Adrenal gland (tissue), 12 donors: ENCODE data around the gene GNAL. TPM values are rescaled to one million over a fixed set of nuclear protein-coding genes. Genes with fewer than 3 reads are reported as not detected.

Experiments
- DNase-seq, 7 donors: peaks; one replicate each; pipeline ENCODE4 v3.0.0-alpha.2; 2019 to 2020
- H3K27ac ChIP-seq, 5 donors: fragments of 200-600 bp; sonication (generic) in 4 of 5; 1 replicate in 3 of 5; 2 replicates in 2 of 5; pipeline versions ENCODE4 v1.5.1 to v1.8.0; 2016 to 2020; ENCODE audit warnings: mild to moderate bottlenecking in 1 of 5
- H3K27me3 ChIP-seq: fragments of 200-600 bp; 2 replicates; pipeline ENCODE4 v1.8.0; 2021
- H3K36me3 ChIP-seq, 2 donors: fragments of 200-600 bp; replicated peaks in 1 of 2; 1 replicate in 1 of 2; 2 replicates in 1 of 2; pipeline versions ENCODE4 v1.5.1 to v1.8.0; 2018 to 2022
- H3K4me1 ChIP-seq, 2 donors: fragments of 200-600 bp; replicated peaks in 1 of 2; 1 replicate in 1 of 2; 2 replicates in 1 of 2; pipeline versions ENCODE4 v1.5.1 to v1.8.0; 2018 to 2021
- H3K4me3 ChIP-seq, 4 donors: fragments of 200-600 bp; sonication (generic) in 3 of 4; one replicate each; pipeline ENCODE4 v1.5.1; 2016 to 2018
- H3K9me3 ChIP-seq, 3 donors: fragments of 200-600 bp; sonication (generic) in 1 of 3; replicated peaks in 1 of 3; 1 replicate in 2 of 3; 2 replicates in 1 of 3; pipeline versions ENCODE4 v1.5.1 to v1.8.0; 2016 to 2021
- CTCF ChIP-seq, 6 experiments: fragments of 450-650 bp in 4 of 6; fragments of 200-600 bp in 2 of 6; sonication (generic) in 1 of 6; IDR thresholded peaks; 1 replicate in 5 of 6; 2 replicates in 1 of 6; pipeline versions ENCODE4 v1.5.1 to v1.8.0; 2016 to 2021; ENCODE audit warnings: antibody characterized with exemption in 6 of 6, mild to moderate bottlenecking in 2 of 6, moderate library complexity in 1 of 6
- POLR2A ChIP-seq, 2 donors: fragments of 450-650 bp; IDR thresholded peaks; one replicate each; pipeline ENCODE4 v1.6.1; 2017; ENCODE audit warnings: antibody characterized with exemption in 2 of 2, mild to moderate bottlenecking in 2 of 2, moderate library complexity in 1 of 2
- WGBS, 4 donors: extraction: QIAGEN DNeasy Blood & Tissue Kit in 2 of 4; methylation state at CpG; one replicate each; pipeline versions ENCODE4 v1.1.5 to v1.1.7; 2013 to 2017; 5-methylcytosine and 5-hydroxymethylcytosine counted together
- intact Hi-C, 2 donors: fragments of 100-400 bp; cut with DNase I; formaldehyde crosslinking; loops; one replicate each; pipeline versions ENCODE4 v1.14.1 to v1.15.0; 2022 to 2023
- polyA plus RNA-seq, 3 donors: library from polyadenylated mRNA; stranded (reverse); fragments of 200-250 nt in 2 of 3; fragments of 350-450 nt in 1 of 3; fragmentation: Illumina TruSeq in 1 of 3; extraction: RNeasy Lipid Tissue Mini Kit (QIAGEN cat#74804) in 1 of 3; gene quantifications; one replicate each; pipeline ENCODE4 v1.2.3, GENCODE V29; 2013 to 2014
- total RNA-seq, 9 donors: library from RNA; depleted of rRNA in 4 of 9; stranded (reverse); fragments of >200 nt in 4 of 9; fragments of 120-200 nt in 1 of 9; fragmentation: NEBNext Ultra II Directional in 1 of 9; extraction: Animal tissue kit (Norgen Biotek cat#: 25700) in 1 of 9; gene quantifications; one replicate each; pipeline versions ENCODE4 v1.1.0 to v1.2.4, GENCODE V29; 2013 to 2023
- donor health status: healthy with polysubstance abuse.
- donor health status: Bipolar disorder and iron deficiency.
- donor health status: DM: yes; HTN: yes; CAD: no.
- donor health status: DM: no; HTN: no; CAD: no.
- donor health status: DM: no; HTN: no; CAD: no.
- donor health status: DM: yes; HTN: yes; CAD: no.

The GNAL gene
- total and polyA plus RNA-seq, 12 donors: 0.48 to 7.0 (median 2.3) TPM

- intact Hi-C loops: loop anchor here in 1 of 2 donors (10.0 kb wide), 1 partner anchor 232 kb away; no protein-coding TSS in a partner anchor
- H3K36me3 ChIP-seq: peaks cover 0 to 62% of the 10 kb centered on the region in 2 donors
- no peak for TF ChIP-seq CTCF (IDR thresholded peaks at IDR 0.05)
- no peak for TF ChIP-seq POLR2A (IDR thresholded peaks at IDR 0.05)
- no peak for DNase-seq
- H3K9me3 ChIP-seq: no peaks in the 10 kb centered on the region
- H3K4me1 ChIP-seq: no peaks in the 10 kb centered on the region
- no peak overlapping the region for H3K4me3 ChIP-seq
- WGBS, 4 donors: 87 to 95% (median 90%) methylated on average over 19 of the region's 19 CpGs
- no peaks in the 10 kb centered on the region for H3K27me3 ChIP-seq
- H3K27ac ChIP-seq: no peak overlapping the region
These were observed 197.6 kb downstream of the GNAL start for GRCh38 chr18:11886577-11887110.

- Histone ChIP-seq H3K4me1 (no peaks in the 10 kb centered on the region), H3K4me3 (no peak overlapping the region), H3K27me3 (no peaks in the 10 kb centered on the region), H3K36me3 (peaks cover 0 to 63% of the 10 kb centered on the region in 2 donors), H3K27ac (no peak overlapping the region), H3K9me3 (no peaks in the 10 kb centered on the region)
- TF ChIP-seq POLR2A (IDR thresholded peaks at IDR 0.05) (no peak), CTCF (IDR thresholded peaks at IDR 0.05) (no peak)
- intact Hi-C loops: loop anchor here in 1 of 2 donors (10.0 kb wide), 1 partner anchor 233 kb away; no protein-coding TSS in a partner anchor
- DNase-seq: no peak
- 71 to 85% (median 81%) methylated on average over 8 of the region's 8 CpGs for WGBS, 4 donors
These were observed 198.5 kb downstream of the GNAL start for GRCh38 chr18:11887328-11888128.

GRCh38 chr18:11888726-11889125 lies 199.7 kb downstream of the GNAL start:
- 86 to 97% (median 91%) methylated on average over 2 of the region's 2 CpGs for WGBS, 4 donors
- Histone ChIP-seq H3K4me1 (no peaks in the 10 kb centered on the region), H3K9me3 (no peaks in the 10 kb centered on the region), H3K27me3 (no peaks in the 10 kb centered on the region), H3K4me3 (no peak overlapping the region), H3K27ac (no peak overlapping the region), H3K36me3 (peaks cover 0 to 65% of the 10 kb centered on the region in 2 donors)
- DNase-seq: no peak
- intact Hi-C loops: loop anchor here in 1 of 2 donors (10.0 kb wide), 1 partner anchor 234 kb away; no protein-coding TSS in a partner anchor
- TF ChIP-seq CTCF (IDR thresholded peaks at IDR 0.05) (no peak), POLR2A (IDR thresholded peaks at IDR 0.05) (no peak)

DNA sequence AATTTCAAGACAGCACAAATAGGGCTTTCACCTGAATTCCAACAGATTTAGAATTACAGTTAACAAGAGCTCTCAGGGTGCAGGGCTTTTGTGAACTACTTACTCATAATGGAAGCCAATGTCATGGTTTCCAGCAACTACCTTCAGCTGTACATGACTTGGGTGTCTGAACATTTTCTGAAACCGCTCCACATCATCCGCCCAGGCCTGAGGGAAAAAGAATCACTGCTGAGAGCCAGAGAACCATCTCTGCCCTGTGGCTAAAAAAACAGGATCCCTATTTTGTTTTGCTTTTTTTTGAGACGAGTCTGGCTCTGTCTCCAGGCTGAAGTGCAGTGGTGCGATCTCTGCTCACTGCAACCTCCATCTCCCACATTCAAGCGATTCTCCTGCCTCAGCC lies 200.2 kb downstream of the GNAL start:
- intact Hi-C loops: loop anchor here in 1 of 2 donors (10.0 kb wide), 1 partner anchor 234 kb away; no protein-coding TSS in a partner anchor
- H3K4me3 ChIP-seq: no peak overlapping the region
- WGBS, 4 donors: 95 to 100% (median 97%) methylated on average over 5 of the region's 5 CpGs
- H3K9me3 ChIP-seq: no peaks in the 10 kb centered on the region
- TF ChIP-seq POLR2A (IDR thresholded peaks at IDR 0.05) (no peak), CTCF (IDR thresholded peaks at IDR 0.05) (no peak)
- H3K27ac ChIP-seq: no peak overlapping the region
- no peaks in the 10 kb centered on the region for H3K27me3 ChIP-seq
- DNase-seq: no peak
- peaks cover 0 to 61% of the 10 kb centered on the region in 2 donors for H3K36me3 ChIP-seq
- no peaks in the 10 kb centered on the region for H3K4me1 ChIP-seq
